ENCODE data around the gene PARVG. TPM values are rescaled to one million over a fixed set of nuclear protein-coding genes. Genes with fewer than 3 reads are reported as not detected.

Gene PARVG
- total RNA-seq, 1 experiment from 2014 or later = 1.3 TPM

GRCh38 chr22:44162960-44163359 is 17.8 kb upstream of the PARVG start:
- Mint-ChIP-seq H3K4me3 (no peak overlapping the region), H3K9me3 (no peaks in the 10 kb centered on the region), H3K4me1 (peaks cover 29 to 43% of the 10 kb centered on the region in 2 experiments), H3K27me3 (ENCODE audit: low read depth) (no peaks in the 10 kb centered on the region), H3K36me3 (ENCODE audit: insufficient read depth in 1 of 3, low read depth in 3 of 3) (no peaks in the 10 kb centered on the region; a peak in 1 of 7 replicates), H3K27ac (no peak overlapping the region)
- Histone ChIP-seq H4K91ac (ENCODE audit: insufficient read length, low read depth, low read length) (no peak overlapping the region), H2BK12ac (ENCODE audit: insufficient read length, low read depth, low read length) (no peak overlapping the region), H4K8ac (replicated peaks; ENCODE audit: insufficient read length, low read depth, low read length) (no peak overlapping the region), H3K9me3 (ENCODE audit: control insufficient read depth, low read depth, low read length) (no peaks in the 10 kb centered on the region), H3K14ac (ENCODE audit: insufficient read depth, low read length) (no peak overlapping the region), H3K23me2 (ENCODE audit: insufficient read length, low read depth, low read length, poor library complexity, severe bottlenecking) (peaks cover 3% of the 10 kb centered on the region), H3K4me2 (ENCODE audit: insufficient read depth, insufficient read length, low read length) (no peak overlapping the region), H3K79me2 (ENCODE audit: insufficient read depth, low read length) (no peaks in the 10 kb centered on the region), H2BK120ac (ENCODE audit: low read depth, low read length, poor library complexity, severe bottlenecking) (no peak overlapping the region), H3K18ac (ENCODE audit: insufficient read length, low read depth, low read length) (no peak overlapping the region), H2AK5ac (ENCODE audit: insufficient read length, low read length) (no peak overlapping the region), H2AFZ (ENCODE audit: low read length) (no peak overlapping the region), H4K5ac (ENCODE audit: insufficient read length, low read depth, low read length) (no peak overlapping the region), H2BK5ac (ENCODE audit: insufficient read length, low read length) (no peak overlapping the region), H3K27ac (ENCODE audit: insufficient read length, low read depth, low read length) (no peak overlapping the region), H3K4me1 (ENCODE audit: insufficient read depth, low read length) (peaks cover 3% of the 10 kb centered on the region; the same call in 1 of the 2 replicates), H3T11ph (ENCODE audit: low read length) (no peak overlapping the region), H3K56ac (ENCODE audit: insufficient read length, low read depth, low read length) (no peak overlapping the region), H2BK20ac (ENCODE audit: low read depth, low read length, poor library complexity, severe bottlenecking) (no peak overlapping the region), H3K23ac (ENCODE audit: insufficient read length, low read depth, low read length) (no peak overlapping the region), H2BK15ac (ENCODE audit: low read depth, low read length) (no peak overlapping the region), H3K27me3 (ENCODE audit: insufficient read depth, low read length) (no peaks in the 10 kb centered on the region), H3K79me1 (ENCODE audit: insufficient read depth, low read depth, low read length, poor library complexity, severe bottlenecking) (no peaks in the 10 kb centered on the region), H3K4ac (ENCODE audit: low read depth, low read length) (no peak overlapping the region), H3K9ac (ENCODE audit: extremely low read depth, insufficient read length, low read length) (no peak overlapping the region), H4K20me1 (ENCODE audit: control insufficient read depth, insufficient read depth, insufficient read length) (no peaks in the 10 kb centered on the region)
- DNase-seq = no peak
- no peak for TF ChIP-seq CTCF (conservative IDR thresholded peaks at IDR 0.05)
- no CpG with 5 or more reads among the region's 13 CpGs for WGBS (ENCODE audit: extremely low coverage, insufficient read length, low lambda C conversion rate)

Data from H9 (cell line).